ENCODE results near the gene CUL5.

DNA sequence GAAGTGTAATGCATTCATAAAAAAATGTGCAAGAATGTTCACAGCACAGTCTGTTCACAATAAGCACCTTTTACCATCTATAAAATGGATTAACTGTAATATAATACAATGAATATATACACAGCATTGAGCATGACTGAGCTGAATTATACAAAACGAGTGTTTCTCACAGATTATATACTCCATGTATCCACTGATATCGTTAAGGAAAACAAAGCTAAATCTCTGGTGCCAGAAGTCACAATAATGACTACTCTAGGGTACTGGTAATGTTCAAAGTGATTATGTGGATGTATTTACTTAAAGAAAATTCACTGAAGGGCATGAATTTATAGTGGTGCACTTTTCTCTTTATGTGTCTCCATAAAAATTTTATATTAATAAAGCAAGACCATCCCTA, 145.9 kb downstream of the CUL5 start:
- TF ChIP-seq, protein P1, sequence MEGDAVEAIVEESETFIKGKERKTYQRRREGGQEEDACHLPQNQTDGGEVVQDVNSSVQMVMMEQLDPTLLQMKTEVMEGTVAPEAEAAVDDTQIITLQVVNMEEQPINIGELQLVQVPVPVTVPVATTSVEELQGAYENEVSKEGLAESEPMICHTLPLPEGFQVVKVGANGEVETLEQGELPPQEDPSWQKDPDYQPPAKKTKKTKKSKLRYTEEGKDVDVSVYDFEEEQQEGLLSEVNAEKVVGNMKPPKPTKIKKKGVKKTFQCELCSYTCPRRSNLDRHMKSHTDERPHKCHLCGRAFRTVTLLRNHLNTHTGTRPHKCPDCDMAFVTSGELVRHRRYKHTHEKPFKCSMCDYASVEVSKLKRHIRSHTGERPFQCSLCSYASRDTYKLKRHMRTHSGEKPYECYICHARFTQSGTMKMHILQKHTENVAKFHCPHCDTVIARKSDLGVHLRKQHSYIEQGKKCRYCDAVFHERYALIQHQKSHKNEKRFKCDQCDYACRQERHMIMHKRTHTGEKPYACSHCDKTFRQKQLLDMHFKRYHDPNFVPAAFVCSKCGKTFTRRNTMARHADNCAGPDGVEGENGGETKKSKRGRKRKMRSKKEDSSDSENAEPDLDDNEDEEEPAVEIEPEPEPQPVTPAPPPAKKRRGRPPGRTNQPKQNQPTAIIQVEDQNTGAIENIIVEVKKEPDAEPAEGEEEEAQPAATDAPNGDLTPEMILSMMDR (tag by site-specific recombination; IDR thresholded peaks at IDR 0.05), result no peak
- TF ChIP-seq ZNF48 (tag by site-specific recombination; IDR thresholded peaks at IDR 0.05), result no peak
- TF ChIP-seq YY1 (tag by site-specific recombination; IDR thresholded peaks at IDR 0.05), result no peak
- TF ChIP-seq REPIN1 (tag by site-specific recombination; IDR thresholded peaks at IDR 0.05; ENCODE audit: low read depth), result no peak
- TF ChIP-seq ZNF341 (tag by site-specific recombination; IDR thresholded peaks at IDR 0.05; ENCODE audit: low read depth), result no peak
- TF ChIP-seq ZNF175 (tag by site-specific recombination; IDR thresholded peaks at IDR 0.05), result no peak
- TF ChIP-seq, protein P2, sequence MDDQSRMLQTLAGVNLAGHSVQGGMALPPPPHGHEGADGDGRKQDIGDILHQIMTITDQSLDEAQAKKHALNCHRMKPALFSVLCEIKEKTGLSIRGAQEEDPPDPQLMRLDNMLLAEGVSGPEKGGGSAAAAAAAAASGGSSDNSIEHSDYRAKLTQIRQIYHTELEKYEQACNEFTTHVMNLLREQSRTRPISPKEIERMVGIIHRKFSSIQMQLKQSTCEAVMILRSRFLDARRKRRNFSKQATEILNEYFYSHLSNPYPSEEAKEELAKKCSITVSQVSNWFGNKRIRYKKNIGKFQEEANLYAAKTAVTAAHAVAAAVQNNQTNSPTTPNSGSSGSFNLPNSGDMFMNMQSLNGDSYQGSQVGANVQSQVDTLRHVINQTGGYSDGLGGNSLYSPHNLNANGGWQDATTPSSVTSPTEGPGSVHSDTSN (CRISPR knock-in tag; IDR thresholded peaks at IDR 0.05), result no peak
- TF ChIP-seq, protein P3, sequence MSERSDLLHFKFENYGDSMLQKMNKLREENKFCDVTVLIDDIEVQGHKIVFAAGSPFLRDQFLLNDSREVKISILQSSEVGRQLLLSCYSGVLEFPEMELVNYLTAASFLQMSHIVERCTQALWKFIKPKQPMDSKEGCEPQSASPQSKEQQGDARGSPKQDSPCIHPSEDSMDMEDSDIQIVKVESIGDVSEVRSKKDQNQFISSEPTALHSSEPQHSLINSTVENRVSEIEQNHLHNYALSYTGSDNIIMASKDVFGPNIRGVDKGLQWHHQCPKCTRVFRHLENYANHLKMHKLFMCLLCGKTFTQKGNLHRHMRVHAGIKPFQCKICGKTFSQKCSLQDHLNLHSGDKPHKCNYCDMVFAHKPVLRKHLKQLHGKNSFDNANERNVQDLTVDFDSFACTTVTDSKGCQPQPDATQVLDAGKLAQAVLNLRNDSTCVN (tag by site-specific recombination; optimal IDR thresholded peaks at IDR 0.05), result no peak
- no peak for TF ChIP-seq ZNF366 (tag by site-specific recombination; conservative IDR thresholded peaks at IDR 0.05)
- no peak for TF ChIP-seq ZNF311 (tag by site-specific recombination; IDR thresholded peaks at IDR 0.05; ENCODE audit: borderline replicate concordance)
- no peak for TF ChIP-seq ZNF544 (tag by site-specific recombination; IDR thresholded peaks at IDR 0.05)
- TF ChIP-seq ZNF433 (tag by site-specific recombination; IDR thresholded peaks at IDR 0.05; ENCODE audit: low read depth), result no peak

Measured in HEK293 (cell line).